DND-41 (cell line): ENCODE data around the gene TEKT2.

Experiments
- ATAC-seq: fragments of 200-7000 bp; cut with Tn5 transposase; 3 replicates; pipeline ENCODE4 v1.9.1; 2021; ENCODE audit warnings: low read depth; ENCODE audit not compliant: insufficient read depth
- DNase-seq: peaks from one replicate; pipeline ENCODE4 v3.0.0-alpha.2; 2020
- H2AFZ ChIP-seq: 2 replicates; pipeline ENCODE4 v1.6.0; 2012; ENCODE audit warnings: low read depth, low read length
- H3K27ac ChIP-seq: 2 replicates; pipeline ENCODE4 v1.5.1; 2012; ENCODE audit warnings: low read length, inconsistent platforms
- H3K27me3 ChIP-seq: fragments of 200-600 bp; sonication (generic); 2 replicates; pipeline ENCODE4 v1.6.0; 2012; ENCODE audit warnings: low read length, mild to moderate bottlenecking, inconsistent platforms; ENCODE audit not compliant: insufficient read depth, poor library complexity
- H3K36me3 ChIP-seq: 2 replicates; pipeline ENCODE4 v1.5.1; 2012; ENCODE audit warnings: low read length, inconsistent platforms; ENCODE audit not compliant: insufficient read depth
- H3K4me1 ChIP-seq: 2 replicates; pipeline ENCODE4 v1.5.1; 2012; ENCODE audit warnings: mild to moderate bottlenecking, low read length; ENCODE audit not compliant: insufficient read depth
- H3K4me2 ChIP-seq: 2 replicates; pipeline ENCODE4 v1.6.0; 2012; ENCODE audit warnings: mild to moderate bottlenecking, moderate library complexity, low read length, inconsistent platforms; ENCODE audit not compliant: insufficient read depth
- H3K4me3 ChIP-seq, 2 experiments: fragments of 200-600 bp in 1 of 2; shearing (Covaris generic) in 1 of 2; 2 replicates each; pipeline ENCODE4 v1.5.1; 2012 to 2016; ENCODE audit warnings: inconsistent platforms in 2 of 2, low read length in 2 of 2, mild to moderate bottlenecking in 2 of 2, low read depth in 1 of 2, moderate library complexity in 1 of 2
- H3K79me2 ChIP-seq: 2 replicates; pipeline ENCODE4 v1.6.0; 2012; ENCODE audit warnings: low read length, inconsistent platforms; ENCODE audit not compliant: insufficient read depth
- H3K9ac ChIP-seq: 2 replicates; pipeline ENCODE4 v1.6.0; 2012; ENCODE audit warnings: low read depth, mild to moderate bottlenecking, inconsistent platforms, low read length, moderate library complexity
- H3K9me3 ChIP-seq: 2 replicates; pipeline ENCODE4 v1.5.1; 2012; ENCODE audit warnings: low read length, moderate library complexity, mild to moderate bottlenecking, inconsistent platforms; ENCODE audit not compliant: insufficient read depth, severe bottlenecking
- H4K20me1 ChIP-seq: 2 replicates; pipeline ENCODE4 v1.6.0; 2012; ENCODE audit warnings: low read length; ENCODE audit not compliant: insufficient read depth
- EZH2 ChIP-seq: IDR thresholded peaks from 3 replicates; pipeline ENCODE4 v1.6.1; 2012; ENCODE audit warnings: borderline replicate concordance, low read depth, mild to moderate bottlenecking, moderate library complexity, low read length, inconsistent platforms; ENCODE audit not compliant: severe bottlenecking
- TF ChIP-seq, protein P1 (sequence below): IDR thresholded peaks from 2 replicates; pipeline ENCODE4 v1.5.1; 2012; ENCODE audit warnings: borderline replicate concordance, low read length, moderate library complexity, mild to moderate bottlenecking; ENCODE audit not compliant: poor library complexity, severe bottlenecking; ENCODE audit errors: extremely low read depth

TEKT2 gene

DNA sequence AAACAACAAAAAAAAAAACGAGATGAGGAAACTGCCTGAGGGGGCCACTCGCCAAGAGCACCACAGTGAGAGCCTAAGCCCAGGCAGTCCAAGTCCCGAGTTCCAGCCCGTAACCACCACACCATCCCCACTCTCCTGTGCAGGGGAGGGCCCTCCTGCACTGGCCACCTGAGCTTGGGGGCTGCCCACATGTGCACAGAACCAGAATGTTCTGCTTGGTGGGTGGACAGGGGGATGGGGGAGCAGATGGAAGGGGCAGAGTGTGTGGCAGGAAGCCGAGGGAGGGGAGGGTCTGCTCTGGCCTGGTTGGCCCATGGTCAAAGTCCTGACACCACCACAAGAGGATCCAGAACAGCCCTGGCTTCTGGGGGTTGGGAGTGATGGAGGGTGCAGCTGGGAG lies 22.4 kb downstream of the TEKT2 start:
- no peak overlapping the region for H2AFZ ChIP-seq
- H3K36me3 ChIP-seq, result no peaks in the 10 kb centered on the region
- ATAC-seq, result no peak
- H3K27ac ChIP-seq, result no peak overlapping the region
- H3K4me2 ChIP-seq, result no peak overlapping the region
- no peak overlapping the region for H3K4me3 ChIP-seq
- DNase-seq, result no peak
- no peaks in the 10 kb centered on the region for H3K79me2 ChIP-seq
- H3K4me1 ChIP-seq, result no peaks in the 10 kb centered on the region
- TF ChIP-seq EZH2, result no peak
- TF ChIP-seq, protein P1, sequence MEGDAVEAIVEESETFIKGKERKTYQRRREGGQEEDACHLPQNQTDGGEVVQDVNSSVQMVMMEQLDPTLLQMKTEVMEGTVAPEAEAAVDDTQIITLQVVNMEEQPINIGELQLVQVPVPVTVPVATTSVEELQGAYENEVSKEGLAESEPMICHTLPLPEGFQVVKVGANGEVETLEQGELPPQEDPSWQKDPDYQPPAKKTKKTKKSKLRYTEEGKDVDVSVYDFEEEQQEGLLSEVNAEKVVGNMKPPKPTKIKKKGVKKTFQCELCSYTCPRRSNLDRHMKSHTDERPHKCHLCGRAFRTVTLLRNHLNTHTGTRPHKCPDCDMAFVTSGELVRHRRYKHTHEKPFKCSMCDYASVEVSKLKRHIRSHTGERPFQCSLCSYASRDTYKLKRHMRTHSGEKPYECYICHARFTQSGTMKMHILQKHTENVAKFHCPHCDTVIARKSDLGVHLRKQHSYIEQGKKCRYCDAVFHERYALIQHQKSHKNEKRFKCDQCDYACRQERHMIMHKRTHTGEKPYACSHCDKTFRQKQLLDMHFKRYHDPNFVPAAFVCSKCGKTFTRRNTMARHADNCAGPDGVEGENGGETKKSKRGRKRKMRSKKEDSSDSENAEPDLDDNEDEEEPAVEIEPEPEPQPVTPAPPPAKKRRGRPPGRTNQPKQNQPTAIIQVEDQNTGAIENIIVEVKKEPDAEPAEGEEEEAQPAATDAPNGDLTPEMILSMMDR, result no peak
- no peaks in the 10 kb centered on the region for H3K27me3 ChIP-seq
- no peak overlapping the region for H3K9ac ChIP-seq
- no peaks in the 10 kb centered on the region for H4K20me1 ChIP-seq
- H3K9me3 ChIP-seq, result no peaks in the 10 kb centered on the region

DNA sequence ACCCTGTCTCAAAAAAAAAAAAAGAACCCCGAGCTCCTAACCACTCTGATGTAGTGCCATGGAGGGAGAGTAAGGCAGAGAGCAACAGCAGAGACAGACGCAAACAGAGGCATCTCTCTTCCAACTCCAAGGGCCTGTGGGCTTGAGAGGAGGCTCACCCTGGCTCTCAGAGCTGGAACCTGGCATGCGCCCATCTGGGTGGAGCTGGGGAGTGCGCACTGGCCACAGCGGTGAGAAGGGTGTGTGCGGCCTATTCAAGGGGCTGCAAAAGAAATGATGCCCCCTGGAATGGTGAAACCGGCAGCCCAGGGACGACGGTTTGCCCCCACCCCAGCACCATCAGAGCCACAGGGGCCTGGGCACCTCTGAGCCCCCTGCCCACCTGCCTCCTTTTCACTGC lies 23.5 kb downstream of the TEKT2 start:
- TF ChIP-seq, protein P1, result no peak
- no peak for TF ChIP-seq EZH2
- Histone ChIP-seq H3K4me1 (no peaks in the 10 kb centered on the region), H3K9ac (no peak overlapping the region), H2AFZ (no peak overlapping the region), H3K27me3 (no peaks in the 10 kb centered on the region), H3K4me2 (no peak overlapping the region), H3K36me3 (no peaks in the 10 kb centered on the region), H4K20me1 (no peaks in the 10 kb centered on the region), H3K9me3 (no peaks in the 10 kb centered on the region), H3K4me3 (no peak overlapping the region), H3K27ac (no peak overlapping the region), H3K79me2 (no peaks in the 10 kb centered on the region)
- DNase-seq (no peak), ATAC-seq (no peak)

- H3K4me3 ChIP-seq, result no peak overlapping the region
- no peak overlapping the region for H2AFZ ChIP-seq
- H3K9ac ChIP-seq, result no peak overlapping the region
- DNase-seq, result no peak
- no peaks in the 10 kb centered on the region for H3K79me2 ChIP-seq
- no peak for ATAC-seq
- H3K4me2 ChIP-seq, result no peak overlapping the region
- TF ChIP-seq, protein P1, result no peak
- no peak for TF ChIP-seq EZH2
- no peaks in the 10 kb centered on the region for H3K4me1 ChIP-seq
- no peaks in the 10 kb centered on the region for H3K9me3 ChIP-seq
- H3K36me3 ChIP-seq, result no peaks in the 10 kb centered on the region
- H4K20me1 ChIP-seq, result no peaks in the 10 kb centered on the region
- no peak overlapping the region for H3K27ac ChIP-seq
- H3K27me3 ChIP-seq, result no peaks in the 10 kb centered on the region
These were observed 24.4 kb downstream of the TEKT2 start for GRCh38 chr1:36108314-36108713.

DNA sequence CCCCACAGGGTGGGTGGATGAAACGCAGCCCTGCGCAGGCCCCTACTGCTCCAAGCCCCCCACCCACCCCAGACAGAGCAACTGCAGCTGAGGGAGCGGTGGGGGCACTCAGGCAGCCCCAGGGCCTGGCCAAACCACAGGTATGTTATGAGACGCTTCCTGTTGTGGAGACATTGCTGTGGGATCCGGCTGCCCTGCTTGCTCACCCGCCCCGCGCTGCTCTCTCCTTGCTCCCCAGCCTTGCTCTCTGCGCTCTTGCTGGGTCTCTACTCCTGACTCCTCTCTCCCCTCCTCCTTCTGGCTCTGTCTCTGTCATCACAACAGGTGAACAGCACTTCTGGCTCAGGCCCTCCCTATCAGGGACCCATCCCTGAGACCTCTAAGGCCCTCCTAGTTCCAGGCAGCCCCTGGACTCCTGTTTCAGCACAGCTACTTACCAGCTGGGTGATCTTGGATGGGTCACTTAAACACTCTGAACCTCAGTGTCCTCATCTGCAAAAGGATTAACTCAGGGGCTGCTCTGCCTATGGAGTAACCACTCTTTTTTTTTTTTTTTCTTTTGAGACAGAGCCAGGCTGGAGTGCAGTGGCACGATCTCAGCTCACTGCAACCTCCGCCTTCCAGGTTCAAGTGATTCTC lies 25.3 kb downstream of the TEKT2 start:
- H3K9ac ChIP-seq, result no peak overlapping the region
- no peaks in the 10 kb centered on the region for H3K36me3 ChIP-seq
- H3K4me1 ChIP-seq, result no peaks in the 10 kb centered on the region
- no peaks in the 10 kb centered on the region for H3K9me3 ChIP-seq
- DNase-seq (peak; percentile 20), ATAC-seq (peak; percentile 76)
- no peak overlapping the region for H2AFZ ChIP-seq
- H3K27me3 ChIP-seq, result no peaks in the 10 kb centered on the region
- H3K27ac ChIP-seq, result no peak overlapping the region
- H3K79me2 ChIP-seq, result no peaks in the 10 kb centered on the region
- H4K20me1 ChIP-seq, result no peaks in the 10 kb centered on the region
- no peak overlapping the region for H3K4me3 ChIP-seq
- TF ChIP-seq, protein P1, result no peak
- no peak for TF ChIP-seq EZH2
- no peak overlapping the region for H3K4me2 ChIP-seq
